Kidney epithelial cell (primary cell): ENCODE results near the gene GART. TPM values are rescaled to one million over a fixed set of nuclear protein-coding genes. Genes with fewer than 3 reads are reported as not detected.
"Not testable (repeated sequence)": the region's sequence is repeated elsewhere in the genome, so short reads cannot be mapped to it uniquely, and the experiment has no call there.

Experiments used
- DNase-seq: peaks from one replicate; pipeline ENCODE4 v3.0.0-alpha.2; 2010; ENCODE audit warnings: low read depth
- H3K27me3 ChIP-seq: 2 replicates; pipeline ENCODE4 v1.6.0; 2011; ENCODE audit warnings: low read length; ENCODE audit not compliant: control insufficient read depth, insufficient read depth
- H3K36me3 ChIP-seq: 2 replicates; pipeline ENCODE4 v1.5.1; 2011; ENCODE audit warnings: low read length; ENCODE audit not compliant: control insufficient read depth, insufficient read depth
- H3K4me3 ChIP-seq: 2 replicates; pipeline ENCODE4 v1.5.1; 2011; ENCODE audit warnings: low read depth, mild to moderate bottlenecking, control low read depth, low read length
- total RNA-seq: library from RNA; depleted of rRNA; stranded (reverse); fragments of >200 nt; gene quantifications from 2 replicates; pipeline ENCODE4 v1.2.3, GENCODE V29; 2015
- TF ChIP-seq, protein P1 (sequence below): IDR thresholded peaks from 2 replicates; pipeline ENCODE4 v1.5.1; 2011; ENCODE audit warnings: mild to moderate bottlenecking, moderate library complexity, low read length, control low read depth, inconsistent platforms; ENCODE audit not compliant: insufficient read depth, poor library complexity, severe bottlenecking

Gene GART
- total RNA-seq, 1 donor from 2014 or later: 161 TPM

DNA sequence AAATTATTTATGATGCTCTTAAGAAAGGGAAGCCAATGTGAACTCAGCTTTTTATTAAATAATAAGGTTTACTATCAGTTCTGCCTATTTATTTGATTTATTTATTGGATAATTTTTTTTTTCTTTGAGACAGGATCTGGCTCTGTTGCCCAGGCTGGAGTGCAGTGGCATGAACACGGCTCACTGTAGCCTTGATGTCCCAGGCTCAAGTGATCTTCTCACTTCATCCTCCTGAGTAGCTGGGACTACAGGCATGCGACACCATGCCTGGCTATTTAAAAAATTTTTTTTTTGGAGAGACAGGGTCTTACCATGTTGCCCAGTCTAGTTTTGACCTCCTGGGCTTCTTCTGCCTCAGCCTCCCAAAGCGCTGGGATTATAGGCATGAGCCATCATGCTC is 29.4 kb downstream of the GART start:
- no peaks in the 10 kb centered on the region for H3K27me3 ChIP-seq
- no peak for DNase-seq
- no peaks in the 10 kb centered on the region for H3K36me3 ChIP-seq
- H3K4me3 ChIP-seq: no peak overlapping the region
- TF ChIP-seq, protein P1, sequence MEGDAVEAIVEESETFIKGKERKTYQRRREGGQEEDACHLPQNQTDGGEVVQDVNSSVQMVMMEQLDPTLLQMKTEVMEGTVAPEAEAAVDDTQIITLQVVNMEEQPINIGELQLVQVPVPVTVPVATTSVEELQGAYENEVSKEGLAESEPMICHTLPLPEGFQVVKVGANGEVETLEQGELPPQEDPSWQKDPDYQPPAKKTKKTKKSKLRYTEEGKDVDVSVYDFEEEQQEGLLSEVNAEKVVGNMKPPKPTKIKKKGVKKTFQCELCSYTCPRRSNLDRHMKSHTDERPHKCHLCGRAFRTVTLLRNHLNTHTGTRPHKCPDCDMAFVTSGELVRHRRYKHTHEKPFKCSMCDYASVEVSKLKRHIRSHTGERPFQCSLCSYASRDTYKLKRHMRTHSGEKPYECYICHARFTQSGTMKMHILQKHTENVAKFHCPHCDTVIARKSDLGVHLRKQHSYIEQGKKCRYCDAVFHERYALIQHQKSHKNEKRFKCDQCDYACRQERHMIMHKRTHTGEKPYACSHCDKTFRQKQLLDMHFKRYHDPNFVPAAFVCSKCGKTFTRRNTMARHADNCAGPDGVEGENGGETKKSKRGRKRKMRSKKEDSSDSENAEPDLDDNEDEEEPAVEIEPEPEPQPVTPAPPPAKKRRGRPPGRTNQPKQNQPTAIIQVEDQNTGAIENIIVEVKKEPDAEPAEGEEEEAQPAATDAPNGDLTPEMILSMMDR: no peak

DNA sequence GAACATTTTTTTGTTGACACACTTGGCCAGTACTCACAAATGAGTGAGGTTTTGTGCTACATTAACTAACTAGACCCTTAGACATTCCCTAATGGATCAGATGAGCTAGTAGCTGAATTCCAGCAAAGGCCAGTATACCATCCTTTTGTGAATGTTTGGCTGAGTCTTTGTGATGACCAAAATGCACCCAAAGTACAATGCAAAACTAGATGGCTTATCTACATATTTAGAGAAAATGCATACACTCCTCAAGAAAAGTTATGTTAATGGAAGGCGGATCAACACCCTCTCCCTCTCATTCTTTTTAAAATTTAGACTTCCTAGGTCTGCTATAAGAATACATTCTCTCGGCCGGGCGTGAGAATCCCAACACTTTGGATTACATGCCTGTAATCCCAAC is 30.3 kb downstream of the GART start:
- no peak overlapping the region for H3K4me3 ChIP-seq
- TF ChIP-seq, protein P1: no peak
- DNase-seq: no peak
- no peaks in the 10 kb centered on the region for H3K27me3 ChIP-seq
- H3K36me3 ChIP-seq: no peaks in the 10 kb centered on the region

DNA sequence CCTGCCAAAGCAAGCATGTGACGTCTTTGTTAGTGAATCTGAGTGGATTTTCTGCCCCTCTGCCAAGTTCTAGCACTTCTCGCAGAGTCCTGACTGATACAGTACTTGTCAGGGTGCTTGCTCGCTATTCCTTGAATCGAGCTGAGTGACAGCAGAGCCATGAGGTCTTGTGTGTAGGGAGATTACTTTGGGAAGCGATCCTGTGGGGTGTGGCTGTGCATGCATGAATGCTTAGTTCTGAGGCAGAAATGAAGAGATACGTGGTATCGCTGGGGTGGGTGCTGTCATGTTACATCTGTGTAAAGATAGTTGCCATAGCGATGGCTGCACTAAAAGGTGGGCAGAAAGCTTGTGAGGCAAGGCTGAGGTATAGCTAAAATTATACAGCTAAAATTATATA is 31.1 kb downstream of the GART start:
- no peak for DNase-seq
- Histone ChIP-seq H3K4me3 (no peak overlapping the region), H3K27me3 (no peaks in the 10 kb centered on the region), H3K36me3 (no peaks in the 10 kb centered on the region)
- TF ChIP-seq, protein P1: no peak

DNA sequence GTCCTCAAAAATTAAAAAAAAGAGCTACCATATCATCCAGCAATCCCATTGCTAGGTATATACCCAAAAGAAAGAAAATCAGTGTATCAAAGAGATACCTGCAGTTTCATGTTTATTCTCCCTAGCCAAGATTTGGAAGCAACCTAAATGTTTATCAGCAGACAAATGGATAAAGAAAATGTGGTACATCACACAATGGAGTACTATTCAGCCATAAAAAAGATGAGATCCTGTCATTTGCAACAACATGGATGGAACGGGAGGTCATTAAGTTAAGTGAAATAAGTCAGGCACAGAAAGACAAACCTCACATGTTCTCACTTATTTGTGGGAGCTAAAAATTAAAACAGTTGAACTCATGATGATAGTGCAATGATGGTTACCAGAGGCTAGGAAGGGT is 34.9 kb downstream of the GART start:
- H3K27me3 ChIP-seq, DNase-seq, H3K4me3 ChIP-seq, H3K36me3 ChIP-seq: not testable (repeated sequence)

DNA sequence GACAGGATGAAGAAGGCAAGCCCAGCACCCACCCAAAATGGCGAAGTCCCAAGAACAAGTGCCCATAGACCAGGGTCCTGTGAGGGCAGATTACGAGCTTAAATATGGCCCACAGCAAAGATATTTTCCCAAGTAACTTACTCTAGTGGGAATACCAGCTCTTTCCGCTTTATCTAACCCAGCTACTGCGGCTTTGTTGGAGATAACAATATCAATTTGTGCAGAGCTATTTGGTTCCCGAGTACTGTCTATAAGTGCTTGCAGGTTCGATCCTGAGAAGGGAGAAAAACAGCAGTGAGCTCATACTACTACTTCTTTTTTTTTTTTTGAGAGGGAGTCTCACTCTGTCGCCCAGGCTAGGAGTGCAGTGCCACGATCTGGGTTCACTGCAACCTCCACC is 36.1 kb downstream of the GART start:
- no peaks in the 10 kb centered on the region for H3K36me3 ChIP-seq
- DNase-seq: no peak
- TF ChIP-seq, protein P1: no peak
- H3K4me3 ChIP-seq: no peak overlapping the region
- no peaks in the 10 kb centered on the region for H3K27me3 ChIP-seq

DNA sequence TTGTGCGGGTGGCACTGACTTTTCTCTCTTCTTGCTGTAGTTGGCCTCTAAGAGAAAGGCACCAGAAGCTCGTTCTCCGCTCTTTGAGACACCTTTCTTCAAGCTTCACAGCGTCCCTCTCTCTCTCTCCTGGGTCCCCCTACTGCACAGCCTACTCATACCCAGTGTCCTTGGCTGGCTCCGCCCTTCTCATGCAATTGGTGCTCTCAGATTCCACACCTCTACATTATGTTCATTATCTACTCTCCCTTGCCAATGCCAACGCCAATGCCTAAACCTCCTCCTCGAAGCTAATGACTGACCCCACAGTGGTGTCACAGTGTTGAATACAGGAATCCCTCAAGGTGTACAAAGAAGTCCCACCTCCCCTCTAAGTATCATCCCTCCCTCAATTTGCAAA is 45.6 kb downstream of the GART start:
- no peak overlapping the region for H3K4me3 ChIP-seq
- no peaks in the 10 kb centered on the region for H3K27me3 ChIP-seq
- TF ChIP-seq, protein P1: no peak
- no peaks in the 10 kb centered on the region for H3K36me3 ChIP-seq
- DNase-seq: no peak
